ENCODE measurements around the gene KRTAP16-1.

KRTAP16-1 gene

DNA sequence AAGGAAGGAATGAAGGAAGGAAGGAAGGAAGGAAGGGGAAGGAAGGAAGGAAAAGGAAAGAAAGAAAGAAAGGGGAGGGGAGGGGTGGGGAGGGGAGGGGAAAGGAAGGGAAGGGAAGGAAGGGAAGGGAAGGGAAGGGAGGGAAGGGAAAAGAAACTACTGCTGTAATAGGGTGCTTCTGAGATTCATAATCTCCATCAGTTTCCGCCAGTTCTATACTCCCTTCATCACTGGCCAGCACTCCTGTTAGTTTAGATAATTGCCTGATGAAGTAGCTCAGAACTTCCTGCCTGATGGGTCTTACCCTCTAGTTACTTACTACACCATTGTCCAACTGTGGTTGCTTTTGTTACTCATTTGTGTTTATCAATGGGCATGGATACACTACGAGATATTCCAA is 45.9 kb downstream of the KRTAP16-1 start:
- no peak overlapping the region for H2AFZ ChIP-seq (ENCODE audit: low read depth)
- H3K4me3 ChIP-seq (IDR thresholded peaks at IDR 0.05; ENCODE audit: insufficient read depth, low read depth, low read length), result no peak overlapping the region
- no peaks in the 10 kb centered on the region for H3K4me1 ChIP-seq (ENCODE audit: low read depth, poor library complexity, severe bottlenecking)
- no peak overlapping the region for H3K9ac ChIP-seq
- no peaks in the 10 kb centered on the region for H3K79me2 ChIP-seq (ENCODE audit: insufficient read depth, low read depth)
- TF ChIP-seq, protein P1, sequence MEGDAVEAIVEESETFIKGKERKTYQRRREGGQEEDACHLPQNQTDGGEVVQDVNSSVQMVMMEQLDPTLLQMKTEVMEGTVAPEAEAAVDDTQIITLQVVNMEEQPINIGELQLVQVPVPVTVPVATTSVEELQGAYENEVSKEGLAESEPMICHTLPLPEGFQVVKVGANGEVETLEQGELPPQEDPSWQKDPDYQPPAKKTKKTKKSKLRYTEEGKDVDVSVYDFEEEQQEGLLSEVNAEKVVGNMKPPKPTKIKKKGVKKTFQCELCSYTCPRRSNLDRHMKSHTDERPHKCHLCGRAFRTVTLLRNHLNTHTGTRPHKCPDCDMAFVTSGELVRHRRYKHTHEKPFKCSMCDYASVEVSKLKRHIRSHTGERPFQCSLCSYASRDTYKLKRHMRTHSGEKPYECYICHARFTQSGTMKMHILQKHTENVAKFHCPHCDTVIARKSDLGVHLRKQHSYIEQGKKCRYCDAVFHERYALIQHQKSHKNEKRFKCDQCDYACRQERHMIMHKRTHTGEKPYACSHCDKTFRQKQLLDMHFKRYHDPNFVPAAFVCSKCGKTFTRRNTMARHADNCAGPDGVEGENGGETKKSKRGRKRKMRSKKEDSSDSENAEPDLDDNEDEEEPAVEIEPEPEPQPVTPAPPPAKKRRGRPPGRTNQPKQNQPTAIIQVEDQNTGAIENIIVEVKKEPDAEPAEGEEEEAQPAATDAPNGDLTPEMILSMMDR (conservative IDR thresholded peaks at IDR 0.05; ENCODE audit: low read depth, low read length), result no peak
- no peaks in the 10 kb centered on the region for H3K27me3 ChIP-seq (ENCODE audit: insufficient read depth, low read depth)
- no peak overlapping the region for H3K4me2 ChIP-seq
- no peaks in the 10 kb centered on the region for H3K36me3 ChIP-seq (ENCODE audit: insufficient read depth)
- no peak overlapping the region for H3K27ac ChIP-seq
- no peaks in the 10 kb centered on the region for H4K20me1 ChIP-seq (ENCODE audit: insufficient read depth)

DNA sequence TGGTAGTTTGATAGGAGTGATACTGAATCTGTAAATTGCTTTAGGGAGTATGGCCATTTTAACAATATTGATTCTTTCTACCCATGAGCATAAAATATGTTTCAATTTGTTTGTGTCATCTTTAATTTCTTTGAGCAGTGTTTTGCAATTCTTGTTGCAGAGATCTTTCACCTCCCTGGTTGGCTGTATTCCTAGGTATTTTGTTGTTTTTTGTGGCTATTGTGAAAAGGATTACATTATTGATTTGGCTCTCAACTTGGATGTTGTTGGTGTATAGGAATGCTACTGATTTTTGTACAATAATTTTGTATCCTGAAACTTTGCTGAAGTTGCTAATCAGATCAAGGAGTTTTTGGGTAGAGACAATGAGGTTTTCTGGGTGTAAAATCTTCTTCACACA is 50.7 kb downstream of the KRTAP16-1 start:
- no peak overlapping the region for H3K4me2 ChIP-seq
- no peak overlapping the region for H3K27ac ChIP-seq
- H3K27me3 ChIP-seq (ENCODE audit: insufficient read depth, low read depth), result no peaks in the 10 kb centered on the region
- no peaks in the 10 kb centered on the region for H3K4me1 ChIP-seq (ENCODE audit: low read depth, poor library complexity, severe bottlenecking)
- no peaks in the 10 kb centered on the region for H3K79me2 ChIP-seq (ENCODE audit: insufficient read depth, low read depth)
- H4K20me1 ChIP-seq (ENCODE audit: insufficient read depth), result no peaks in the 10 kb centered on the region
- H3K36me3 ChIP-seq (ENCODE audit: insufficient read depth), result no peaks in the 10 kb centered on the region
- H3K4me3 ChIP-seq (IDR thresholded peaks at IDR 0.05; ENCODE audit: insufficient read depth, low read depth, low read length), result no peak overlapping the region
- H2AFZ ChIP-seq (ENCODE audit: low read depth), result no peak overlapping the region
- H3K9ac ChIP-seq, result no peak overlapping the region
- TF ChIP-seq, protein P1 (conservative IDR thresholded peaks at IDR 0.05; ENCODE audit: low read depth, low read length), result no peak
